TTC549 (cell line): ENCODE results near the gene DHX29.
"Not testable (repeated sequence)": the region's sequence is repeated elsewhere in the genome, so short reads cannot be mapped to it uniquely, and the experiment has no call there.

ENCODE experiments used
- FAIRE-seq: peaks from 2 replicates; lab custom pipeline; 2012; peaks lifted over from hg19 to GRCh38; lab: Jason Lieb, UNC

DHX29 gene

GRCh38 chr5:55307383-55308253 lies at the start of gene DHX29, which contains the start of gene MTREX:
TSS of gene DHX29 (minus strand) at chr5:55307694. CDS start at chr5:55307573, 121 bp downstream.
TSS of gene MTREX (plus strand) at chr5:55307989. CDS start at chr5:55308014, 25 bp downstream.
- FAIRE-seq = peak; percentile 84

- no peak for FAIRE-seq
Observed at GRCh38 chr5:55356896-55357295, 49.4 kb upstream of the DHX29 start.

- no peak for FAIRE-seq
Observed at GRCh38 chr5:55350754-55351153, 43.3 kb upstream of the DHX29 start.

GRCh38 chr5:55347786-55348185 lies 40.3 kb upstream of the DHX29 start:
- no peak for FAIRE-seq

GRCh38 chr5:55345327-55345726 lies 37.8 kb upstream of the DHX29 start:
- no peak for FAIRE-seq

GRCh38 chr5:55344392-55344992 lies 37.0 kb upstream of the DHX29 start:
- FAIRE-seq = peak; percentile 86

GRCh38 chr5:55343609-55344008 lies 36.1 kb upstream of the DHX29 start:
- no peak for FAIRE-seq

GRCh38 chr5:55343107-55343506 lies 35.6 kb upstream of the DHX29 start:
- FAIRE-seq = no peak

- FAIRE-seq = no peak
Observed at GRCh38 chr5:55338810-55339243, 31.3 kb upstream of the DHX29 start.

- peak; percentile 38 for FAIRE-seq
Observed at GRCh38 chr5:55338092-55338613, 30.7 kb upstream of the DHX29 start.

- no peak for FAIRE-seq
Observed at GRCh38 chr5:55333811-55334210, 26.3 kb upstream of the DHX29 start.

GRCh38 chr5:55333017-55333416 lies 25.5 kb upstream of the DHX29 start:
- no peak for FAIRE-seq

GRCh38 chr5:55331321-55331720 lies 23.8 kb upstream of the DHX29 start:
- no peak for FAIRE-seq

GRCh38 chr5:55327281-55327680 lies 19.8 kb upstream of the DHX29 start:
- FAIRE-seq = no peak

GRCh38 chr5:55325621-55326020 lies 18.1 kb upstream of the DHX29 start:
- no peak for FAIRE-seq

- peak; percentile 95 for FAIRE-seq
Observed at GRCh38 chr5:55324815-55325418, 17.4 kb upstream of the DHX29 start.

- no peak for FAIRE-seq
Observed at GRCh38 chr5:55324006-55324405, 16.5 kb upstream of the DHX29 start.

- no peak for FAIRE-seq
Observed at GRCh38 chr5:55320571-55320970, 13.1 kb upstream of the DHX29 start.

- no peak for FAIRE-seq
Observed at GRCh38 chr5:55319491-55319890, 12.0 kb upstream of the DHX29 start.

- FAIRE-seq = not testable (repeated sequence)
Observed at GRCh38 chr5:55318237-55318636, 10.7 kb upstream of the DHX29 start.

GRCh38 chr5:55316837-55317236 lies 9.3 kb upstream of the DHX29 start:
- no peak for FAIRE-seq

GRCh38 chr5:55316289-55316688 lies 8.8 kb upstream of the DHX29 start:
- no peak for FAIRE-seq
